ENCODE data around the gene MTHFD2.

GRCh38 chr2:74238879-74239278 lies 40.5 kb downstream of the MTHFD2 start:
- TF ChIP-seq POLR2A (IDR thresholded peaks at IDR 0.05) (no peak), CTCF (IDR thresholded peaks at IDR 0.05) (no peak)

Data from Peyer's patch (tissue), 4 donors.